Neural cell (in vitro differentiated cells): ENCODE results near the gene FOCAD. TPM values are rescaled to one million over a fixed set of nuclear protein-coding genes. Genes with fewer than 3 reads are reported as not detected.

Experiments used
- H2AFZ ChIP-seq: fragments of 200-600, 300-800 bp; sonication (generic), shearing (Covaris generic); 2 replicates; pipeline ENCODE4 v1.6.0; 2014; ENCODE audit warnings: low read depth, mild to moderate bottlenecking, antibody characterized with exemption, low read length, moderate library complexity
- H3F3A ChIP-seq: fragments of 200-600 bp; shearing (Covaris generic); 2 replicates; pipeline ENCODE4 v1.6.1; 2016; ENCODE audit warnings: mild to moderate bottlenecking, moderate library complexity, mixed read lengths, antibody characterized with exemption, low read length; ENCODE audit not compliant: insufficient read depth, poor library complexity, severe bottlenecking
- H3K27ac ChIP-seq: fragments of 200-600, 300-800 bp; sonication (generic), shearing (Covaris generic); 2 replicates; pipeline ENCODE4 v1.5.1; 2014; ENCODE audit warnings: mild to moderate bottlenecking, low read length, moderate library complexity
- H3K27me3 ChIP-seq: fragments of 300-800, 200-600 bp; sonication (generic), shearing (Covaris generic); 2 replicates; pipeline ENCODE4 v1.6.0; 2014; ENCODE audit warnings: mild to moderate bottlenecking, low read depth, low read length, moderate library complexity; ENCODE audit not compliant: insufficient read depth
- H3K36me3 ChIP-seq: fragments of 300-800, 200-600 bp; sonication (generic), shearing (Covaris generic); 2 replicates; pipeline ENCODE4 v1.5.1; 2014; ENCODE audit warnings: mild to moderate bottlenecking, antibody characterized with exemption, low read length, moderate library complexity; ENCODE audit not compliant: insufficient read depth
- H3K4me2 ChIP-seq: fragments of 300-800, 200-600 bp; sonication (generic), shearing (Covaris generic); 2 replicates; pipeline ENCODE4 v1.6.0; 2014; ENCODE audit warnings: mild to moderate bottlenecking, low read length
- H3K4me3 ChIP-seq: fragments of 300-800, 200-600 bp; sonication (generic), shearing (Covaris generic); 2 replicates; pipeline ENCODE4 v1.5.1; 2014; ENCODE audit warnings: mild to moderate bottlenecking, low read length, moderate library complexity
- H3K79me2 ChIP-seq: fragments of 200-600 bp; shearing (Covaris generic); replicated peaks from 2 replicates; pipeline ENCODE4 v1.6.0; 2014; ENCODE audit warnings: mild to moderate bottlenecking, low read length, moderate library complexity; ENCODE audit not compliant: insufficient read depth
- H3K9ac ChIP-seq: fragments of 300-800, 200-600 bp; sonication (generic), shearing (Covaris generic); 2 replicates; pipeline ENCODE4 v1.6.1; 2016; ENCODE audit warnings: mild to moderate bottlenecking, low read length, mixed read lengths
- H3K9me2 ChIP-seq: fragments of 200-600 bp; shearing (Covaris generic); 2 replicates; pipeline ENCODE4 v1.6.1; 2016; ENCODE audit warnings: mild to moderate bottlenecking, low read length, mixed read lengths; ENCODE audit not compliant: insufficient read depth
- H3K9me3 ChIP-seq: fragments of 200-600, 300-800 bp; sonication (generic), shearing (Covaris generic); 2 replicates; pipeline ENCODE4 v1.6.1; 2016; ENCODE audit warnings: mild to moderate bottlenecking, mixed run types, low read length, moderate library complexity, mixed read lengths
- H4K20me1 ChIP-seq: fragments of 200-600 bp; shearing (Covaris generic); 2 replicates; pipeline ENCODE4 v1.6.1; 2016; ENCODE audit warnings: mild to moderate bottlenecking, mixed run types; ENCODE audit not compliant: insufficient read depth
- CTCF ChIP-seq: fragments of 450-650 bp; IDR thresholded peaks from 2 replicates; pipeline ENCODE4 v1.5.1; 2014; ENCODE audit warnings: antibody characterized with exemption, mild to moderate bottlenecking, moderate library complexity; ENCODE audit not compliant: poor library complexity, severe bottlenecking
- EP300 ChIP-seq: fragments of 450-650 bp; conservative IDR thresholded peaks from 2 replicates; pipeline ENCODE4 v1.6.1; 2014; ENCODE audit warnings: antibody characterized with exemption, mild to moderate bottlenecking, moderate library complexity; ENCODE audit not compliant: poor library complexity, severe bottlenecking
- EZH2 ChIP-seq: fragments of 200-600, 300-800 bp; shearing (Covaris generic), sonication (generic); IDR thresholded peaks from 2 replicates; pipeline ENCODE4 v1.6.1; 2014; ENCODE audit warnings: antibody characterized with exemption, low read length, borderline replicate concordance, mild to moderate bottlenecking; ENCODE audit not compliant: insufficient read depth, poor library complexity, severe bottlenecking
- MXI1 ChIP-seq: fragments of 450-650 bp; conservative IDR thresholded peaks from 2 replicates; pipeline ENCODE4 v1.6.1; 2014; ENCODE audit warnings: antibody characterized with exemption, mild to moderate bottlenecking; ENCODE audit not compliant: poor library complexity, severe bottlenecking
- POLR2AphosphoS5 ChIP-seq: IDR thresholded peaks from 2 replicates; pipeline ENCODE4 v1.6.1; 2012
- RAD21 ChIP-seq: fragments of 450-650 bp; conservative IDR thresholded peaks from 2 replicates; pipeline ENCODE4 v1.6.1; 2014; ENCODE audit warnings: antibody characterized with exemption, mild to moderate bottlenecking, moderate library complexity
- REST ChIP-seq: IDR thresholded peaks from 2 replicates; pipeline ENCODE4 v1.6.1; 2012; ENCODE audit warnings: borderline replicate concordance
- SMC3 ChIP-seq: fragments of 450-650 bp; conservative IDR thresholded peaks from 2 replicates; pipeline ENCODE4 v1.6.1; 2014; ENCODE audit warnings: antibody characterized with exemption, mild to moderate bottlenecking, moderate library complexity; ENCODE audit not compliant: poor library complexity
- TAF1 ChIP-seq: IDR thresholded peaks from 2 replicates; pipeline ENCODE4 v1.6.1; 2012; ENCODE audit warnings: low read depth
- polyA plus RNA-seq: library from polyadenylated mRNA; depleted of rRNA; stranded (reverse); fragments of >200 nt; gene quantifications from 2 replicates; pipeline ENCODE4 v1.2.3, GENCODE V29; 2014

FOCAD gene
- polyA plus RNA-seq, 1 donor from 2014 or later: 23.5 TPM

DNA sequence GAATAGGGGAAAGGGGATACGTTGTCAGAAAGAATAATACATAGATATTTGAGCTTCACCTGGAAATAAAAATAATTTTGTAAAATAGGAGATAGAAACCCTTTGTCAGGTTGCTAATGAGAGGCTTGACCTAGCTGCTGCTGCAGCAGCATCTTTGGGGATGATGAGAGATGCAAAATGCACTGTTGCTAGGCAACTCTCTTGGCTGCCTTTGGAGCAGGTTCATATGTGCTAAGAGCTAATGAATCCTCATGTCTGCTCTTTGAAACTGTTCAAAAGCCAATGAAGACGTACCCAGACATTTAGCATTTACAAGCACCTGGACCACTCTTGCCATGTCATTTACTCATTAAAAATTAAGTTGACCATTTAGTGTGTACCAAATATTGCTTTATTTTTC lies 121.7 kb downstream of the FOCAD start:
- Histone ChIP-seq H3F3A (peaks cover 5% of the 10 kb centered on the region), H3K9me2 (no peaks in the 10 kb centered on the region), H3K79me2 (no peaks in the 10 kb centered on the region), H3K27me3 (no peaks in the 10 kb centered on the region), H3K9me3 (no peaks in the 10 kb centered on the region), H4K20me1 (no peaks in the 10 kb centered on the region), H3K4me3 (peak overlapping the region; percentile 51), H3K36me3 (no peaks in the 10 kb centered on the region), H3K4me2 (peak overlapping the region; percentile 94), H2AFZ (peak overlapping the region; percentile 67), H3K27ac (peak overlapping the region; percentile 98), H3K9ac (peak overlapping the region; percentile 72)
- TF ChIP-seq SMC3: peak; percentile 46
- peak; percentile 73 for TF ChIP-seq POLR2AphosphoS5
- TF ChIP-seq EP300: peak; percentile 72
- no peak for TF ChIP-seq EZH2
- no peak for TF ChIP-seq MXI1
- TF ChIP-seq RAD21: peak; percentile 47
- peak; percentile 70 for TF ChIP-seq REST
- peak; percentile 50 for TF ChIP-seq TAF1
- TF ChIP-seq CTCF: no peak

- peaks cover 5% of the 10 kb centered on the region for H3F3A ChIP-seq
- no peak overlapping the region for H3K4me2 ChIP-seq
- no peak overlapping the region for H3K9ac ChIP-seq
- H3K4me3 ChIP-seq: no peak overlapping the region
- H4K20me1 ChIP-seq: no peaks in the 10 kb centered on the region
- no peaks in the 10 kb centered on the region for H3K79me2 ChIP-seq
- no peaks in the 10 kb centered on the region for H3K27me3 ChIP-seq
- H3K27ac ChIP-seq: no peak overlapping the region
- H3K36me3 ChIP-seq: no peaks in the 10 kb centered on the region
- H3K9me2 ChIP-seq: no peaks in the 10 kb centered on the region
- H2AFZ ChIP-seq: no peak overlapping the region
- TF ChIP-seq POLR2AphosphoS5 (no peak), TAF1 (no peak), RAD21 (no peak), EZH2 (no peak), MXI1 (no peak), REST (no peak), SMC3 (no peak), CTCF (no peak), EP300 (no peak)
- H3K9me3 ChIP-seq: no peaks in the 10 kb centered on the region
Measured at GRCh38 chr9:20808002-20808401, 123.9 kb downstream of the FOCAD start.
